H1 (cell line): Measurements from ENCODE around the gene CNPY4. TPM values are rescaled to one million over a fixed set of nuclear protein-coding genes. Genes with fewer than 3 reads are reported as not detected.

ENCODE experiments used
- CTCF ChIA-PET: fragments of 300-600 bp; sonication (Branson Sonifier 250); formaldehyde crosslinking; loops from one replicate; lab custom pipeline; 2021; ENCODE audit not compliant: partially characterized antibody; lab: Charles Lee
- POLR2A ChIA-PET: fragments of 300-600 bp; sonication (Branson Sonifier 250); formaldehyde crosslinking; loops from one replicate; lab custom pipeline; 2021; ENCODE audit warnings: inconsistent platforms; ENCODE audit not compliant: partially characterized antibody; lab: Charles Lee
- DNase-seq, 2 experiments: peaks; one replicate each; pipeline versions ENCODE4 v3.0.0 to v3.0.0-alpha.2; 2010 to 2022; ENCODE audit warnings: low spot score in 2 of 2, low read depth in 1 of 2, mixed read lengths in 1 of 2
- FAIRE-seq: peaks from 2 replicates; lab custom pipeline; 2011; peaks lifted over from hg19 to GRCh38; lab: Jason Lieb, UNC
- H2AFZ ChIP-seq: 2 replicates; pipeline ENCODE4 v1.8.1; 2012; ENCODE audit warnings: low read length, inconsistent platforms
- H2AK5ac ChIP-seq: 2 replicates; pipeline ENCODE4 v1.6.1; 2013; ENCODE audit warnings: low read depth, low read length
- H2BK120ac ChIP-seq: replicated peaks from 2 replicates; pipeline ENCODE3; 2013; ENCODE audit warnings: low read depth, low read length, inconsistent platforms
- H2BK12ac ChIP-seq: 2 replicates; pipeline ENCODE4 v1.6.1; 2013; ENCODE audit warnings: low read depth, low read length
- H2BK15ac ChIP-seq: 2 replicates; pipeline ENCODE4 v1.6.1; 2013; ENCODE audit warnings: low read length
- H2BK20ac ChIP-seq: 2 replicates; pipeline ENCODE4 v1.6.1; 2013; ENCODE audit warnings: low read length
- H2BK5ac ChIP-seq: 2 replicates; pipeline ENCODE4 v1.6.1; 2013; ENCODE audit warnings: low read depth, low read length
- H3K14ac ChIP-seq: 2 replicates; pipeline ENCODE4 v1.6.1; 2013; ENCODE audit warnings: inconsistent platforms; ENCODE audit not compliant: insufficient read length
- H3K18ac ChIP-seq: 2 replicates; pipeline ENCODE4 v1.6.1; 2013; ENCODE audit warnings: low read length; ENCODE audit errors: extremely low read depth
- H3K23ac ChIP-seq: 2 replicates; pipeline ENCODE4 v1.6.1; 2013; ENCODE audit warnings: inconsistent platforms; ENCODE audit not compliant: insufficient read length
- H3K23me2 ChIP-seq: 2 replicates; pipeline ENCODE4 v1.6.1; 2013; ENCODE audit warnings: low read depth, low read length
- H3K27ac ChIP-seq: 2 replicates; pipeline ENCODE4 v1.6.1; 2011; ENCODE audit warnings: low read depth, low read length, inconsistent platforms
- H3K27me3 ChIP-seq, 4 experiments: replicated peaks in 1 of 4; 1 replicate in 1 of 4; 2 replicates in 3 of 4; pipeline versions ENCODE4 v1.6.1 to v1.8.1; 2011 to 2013; ENCODE audit warnings: low read length in 3 of 4, mild to moderate bottlenecking in 3 of 4, inconsistent platforms in 2 of 4, mixed read lengths in 2 of 4, moderate library complexity in 1 of 4; ENCODE audit not compliant: control insufficient read depth in 3 of 4, insufficient read depth in 3 of 4; ENCODE audit errors: extremely low read depth in 1 of 4
- H3K36me3 ChIP-seq, 4 experiments: 2 replicates each; pipeline versions ENCODE4 v1.6.1 to v1.8.1; 2011 to 2013; ENCODE audit warnings: mild to moderate bottlenecking in 4 of 4, low read length in 3 of 4, moderate library complexity in 2 of 4, control low read depth in 1 of 4, inconsistent platforms in 1 of 4; ENCODE audit not compliant: insufficient read depth in 4 of 4, control insufficient read depth in 2 of 4
- H3K4ac ChIP-seq: replicated peaks from 2 replicates; pipeline ENCODE3; 2013; ENCODE audit warnings: low read length, low read depth, mixed read lengths, inconsistent platforms; ENCODE audit not compliant: insufficient read length
- H3K4me1 ChIP-seq, 4 experiments: replicated peaks in 1 of 4; 1 replicate in 1 of 4; 2 replicates in 3 of 4; pipeline versions ENCODE4 v1.6.1 to v1.8.1; 2011 to 2013; ENCODE audit warnings: low read length in 3 of 4, inconsistent platforms in 2 of 4, mixed read lengths in 1 of 4; ENCODE audit not compliant: insufficient read depth in 4 of 4, control insufficient read depth in 3 of 4
- H3K4me2 ChIP-seq, 2 experiments: 2 replicates each; pipeline versions ENCODE4 v1.6.1 to v1.8.1; 2011 to 2013; ENCODE audit warnings: low read depth in 2 of 2, low read length in 2 of 2, control low read depth in 1 of 2, inconsistent platforms in 1 of 2, mild to moderate bottlenecking in 1 of 2; ENCODE audit not compliant: insufficient read depth in 1 of 2
- H3K4me3 ChIP-seq, 4 experiments: fragments of 200-600, 300-600 bp in 1 of 4; sonication (generic), shearing (Covaris generic), sonication (Bioruptor Twin) in 1 of 4; 2 replicates each; pipeline versions ENCODE4 v1.5.1 to v1.8.1; 2011 to 2016; ENCODE audit warnings: low read length in 4 of 4, low read depth in 3 of 4, control low read depth in 2 of 4, inconsistent platforms in 2 of 4, mild to moderate bottlenecking in 2 of 4, mixed read lengths in 1 of 4, moderate library complexity in 1 of 4; ENCODE audit not compliant: insufficient read depth in 2 of 4; ENCODE audit errors: extremely low read depth in 1 of 4
- H3K56ac ChIP-seq: replicated peaks from 2 replicates; pipeline ENCODE3; 2013; ENCODE audit warnings: low read depth, mild to moderate bottlenecking, mixed read lengths, low read length, inconsistent platforms; ENCODE audit not compliant: insufficient read length
- H3K79me1 ChIP-seq: 2 replicates; pipeline ENCODE4 v1.6.1; 2013; ENCODE audit warnings: low read depth, low read length, control low read depth
- H3K79me2 ChIP-seq, 2 experiments: 2 replicates each; pipeline versions ENCODE4 v1.6.1 to v1.8.1; 2012 to 2013; ENCODE audit warnings: low read length in 2 of 2, mild to moderate bottlenecking in 2 of 2, inconsistent platforms in 1 of 2; ENCODE audit not compliant: insufficient read depth in 2 of 2, control insufficient read depth in 1 of 2
- H3K9ac ChIP-seq, 4 experiments: replicated peaks in 1 of 4; 1 replicate in 1 of 4; 2 replicates in 3 of 4; pipeline versions ENCODE4 v1.6.1 to v1.8.1; 2011 to 2013; ENCODE audit warnings: low read depth in 3 of 4, low read length in 3 of 4, control low read depth in 2 of 4, mild to moderate bottlenecking in 2 of 4, moderate library complexity in 2 of 4, inconsistent platforms in 1 of 4; ENCODE audit errors: extremely low read depth in 1 of 4
- H3K9me3 ChIP-seq, 2 experiments: 2 replicates each; pipeline versions ENCODE4 v1.6.1 to v1.8.1; 2012 to 2013; ENCODE audit warnings: mild to moderate bottlenecking in 2 of 2, moderate library complexity in 2 of 2, control low read depth in 1 of 2, inconsistent platforms in 1 of 2, low read depth in 1 of 2, low read length in 1 of 2, mixed read lengths in 1 of 2; ENCODE audit not compliant: insufficient read depth in 2 of 2
- H4K20me1 ChIP-seq, 2 experiments: replicated peaks in 1 of 2; 2 replicates each; pipeline versions ENCODE3 to v1.8.1; 2011 to 2013; ENCODE audit warnings: inconsistent platforms in 2 of 2, low read length in 2 of 2, mild to moderate bottlenecking in 1 of 2; ENCODE audit not compliant: insufficient read depth in 2 of 2, control insufficient read depth in 1 of 2
- H4K5ac ChIP-seq: 2 replicates; pipeline ENCODE4 v1.6.1; 2013; ENCODE audit warnings: low read length, low read depth, mixed read lengths, inconsistent platforms; ENCODE audit not compliant: insufficient read length
- H4K8ac ChIP-seq: 2 replicates; pipeline ENCODE4 v1.8.0; 2013; ENCODE audit warnings: mild to moderate bottlenecking, moderate library complexity, low read length, inconsistent platforms; ENCODE audit not compliant: insufficient read depth; ENCODE audit errors: extremely low read depth
- H4K91ac ChIP-seq: replicated peaks from 2 replicates; pipeline ENCODE3; 2013; ENCODE audit warnings: low read length, mixed read lengths, inconsistent platforms; ENCODE audit not compliant: insufficient read length
- ASH2L ChIP-seq: fragments of 200-600, 300-600 bp; sonication (generic); IDR thresholded peaks from one replicate; pipeline ENCODE4 v1.7.1; 2017; ENCODE audit warnings: low read length
- BRCA1 ChIP-seq: IDR thresholded peaks from 2 replicates; pipeline ENCODE4 v1.6.1; 2012; ENCODE audit warnings: low read depth, low read length, improper control_type of control experiment
- NRF1 ChIP-seq: IDR thresholded peaks from 2 replicates; pipeline ENCODE4 v1.6.1; 2011; ENCODE audit warnings: mild to moderate bottlenecking, low read depth, low read length, improper control_type of control experiment
- SUZ12 ChIP-seq: fragments of 200-600 bp; sonication (generic); IDR thresholded peaks from 2 replicates; pipeline ENCODE4 v1.6.1; 2012; ENCODE audit warnings: mild to moderate bottlenecking, inconsistent platforms, low read length, moderate library complexity, mixed read lengths
- WGBS, 2 experiments: shearing (Covaris generic) in 1 of 2; methylation state at CpG; one replicate each; pipeline versions ENCODE4 v1.1.6 to v1.1.7; 2013 to 2015; ENCODE audit warnings: low lambda C conversion rate in 2 of 2, mixed read lengths in 2 of 2, inconsistent platforms in 1 of 2, low coverage in 1 of 2, missing lambda C conversion rate in 1 of 2; ENCODE audit not compliant: insufficient replicate concordance in 2 of 2, insufficient coverage in 1 of 2, insufficient read length in 1 of 2; ENCODE audit errors: extremely low coverage in 1 of 2, missing lambda C conversion rate in 1 of 2; 5-methylcytosine and 5-hydroxymethylcytosine counted together
- polyA plus RNA-seq, 7 experiments: library from polyadenylated mRNA; depleted of rRNA in 3 of 7; stranded (reverse) in 5 of 7; unstranded in 2 of 7; fragments of >200 nt in 5 of 7; fragments of 200-250 nt in 2 of 7; gene quantifications; 1 replicate in 5 of 7; 2 replicates in 1 of 7; 4 replicates in 1 of 7; pipeline versions ENCODE4 v1.2.1 to v1.2.3, GENCODE V29; 2011 to 2013; ENCODE audit warnings: missing spikeins in 2 of 7, mixed read lengths in 2 of 7
- total RNA-seq: library from RNA; stranded (reverse); fragmentation: NEBNext Ultra II Directional; extraction: Animal tissue kit (Norgen Biotek cat#: 25700); gene quantifications from 2 replicates; pipeline ENCODE4 v1.2.1, GENCODE V29; 2021
- TF ChIP-seq, protein P1 (sequence below), 3 experiments: IDR thresholded peaks; 1 replicate in 2 of 3; 2 replicates in 1 of 3; pipeline versions ENCODE4 v1.5.1 to v1.6.1; 2011; ENCODE audit warnings: low read length in 3 of 3, mild to moderate bottlenecking in 3 of 3, inconsistent platforms in 2 of 3, low read depth in 1 of 3, moderate library complexity in 1 of 3; ENCODE audit not compliant: insufficient read depth in 1 of 3; ENCODE audit errors: control extremely low read depth in 1 of 3
- TF ChIP-seq, protein P2 (sequence below): IDR thresholded peaks from 2 replicates; pipeline ENCODE4 v1.6.1; 2011; ENCODE audit warnings: low read length, improper control_type of control experiment

CNPY4 gene
- total and polyA plus RNA-seq, 2 of the 8 experiments (the other 6 are each of a cell fraction or from before 2014, with no cell fraction given), result 10.2 to 15.3 TPM

GRCh38 chr7:100102950-100103840, 16.2 kb upstream of the CNPY4 start:
- no peak overlapping the region for H3K9ac ChIP-seq
- no peak for TF ChIP-seq ASH2L
- TF ChIP-seq, protein P1, sequence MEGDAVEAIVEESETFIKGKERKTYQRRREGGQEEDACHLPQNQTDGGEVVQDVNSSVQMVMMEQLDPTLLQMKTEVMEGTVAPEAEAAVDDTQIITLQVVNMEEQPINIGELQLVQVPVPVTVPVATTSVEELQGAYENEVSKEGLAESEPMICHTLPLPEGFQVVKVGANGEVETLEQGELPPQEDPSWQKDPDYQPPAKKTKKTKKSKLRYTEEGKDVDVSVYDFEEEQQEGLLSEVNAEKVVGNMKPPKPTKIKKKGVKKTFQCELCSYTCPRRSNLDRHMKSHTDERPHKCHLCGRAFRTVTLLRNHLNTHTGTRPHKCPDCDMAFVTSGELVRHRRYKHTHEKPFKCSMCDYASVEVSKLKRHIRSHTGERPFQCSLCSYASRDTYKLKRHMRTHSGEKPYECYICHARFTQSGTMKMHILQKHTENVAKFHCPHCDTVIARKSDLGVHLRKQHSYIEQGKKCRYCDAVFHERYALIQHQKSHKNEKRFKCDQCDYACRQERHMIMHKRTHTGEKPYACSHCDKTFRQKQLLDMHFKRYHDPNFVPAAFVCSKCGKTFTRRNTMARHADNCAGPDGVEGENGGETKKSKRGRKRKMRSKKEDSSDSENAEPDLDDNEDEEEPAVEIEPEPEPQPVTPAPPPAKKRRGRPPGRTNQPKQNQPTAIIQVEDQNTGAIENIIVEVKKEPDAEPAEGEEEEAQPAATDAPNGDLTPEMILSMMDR (IDR thresholded peaks at IDR 0.05; ENCODE audit: control extremely low read depth in 1 of 3, insufficient read depth in 1 of 3, low read depth in 1 of 3, low read length in 3 of 3), result no peak
- TF ChIP-seq, protein P2, sequence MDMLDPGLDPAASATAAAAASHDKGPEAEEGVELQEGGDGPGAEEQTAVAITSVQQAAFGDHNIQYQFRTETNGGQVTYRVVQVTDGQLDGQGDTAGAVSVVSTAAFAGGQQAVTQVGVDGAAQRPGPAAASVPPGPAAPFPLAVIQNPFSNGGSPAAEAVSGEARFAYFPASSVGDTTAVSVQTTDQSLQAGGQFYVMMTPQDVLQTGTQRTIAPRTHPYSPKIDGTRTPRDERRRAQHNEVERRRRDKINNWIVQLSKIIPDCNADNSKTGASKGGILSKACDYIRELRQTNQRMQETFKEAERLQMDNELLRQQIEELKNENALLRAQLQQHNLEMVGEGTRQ, result no peak
- no peak for TF ChIP-seq NRF1
- TF ChIP-seq BRCA1, result no peak
- no peak for TF ChIP-seq SUZ12

More at GRCh38 chr7:100102950-100103840, 16.2 kb upstream of the CNPY4 start:
- Histone ChIP-seq H3K27me3 (no peaks in the 10 kb centered on the region), H4K8ac (no peak overlapping the region), H3K4me2 (peak overlapping the region in 1 of 2 experiments; percentile 85; a peak in 3 of 4 replicates), H3K27ac (no peak overlapping the region), H3K14ac (no peak overlapping the region), H3K23me2 (no peaks in the 10 kb centered on the region; the same call in 1 of the 2 replicates), H3K4ac (no peak overlapping the region), H3K79me1 (peaks cover 3% of the 10 kb centered on the region), H4K20me1 (peaks cover 7 to 11% of the 10 kb centered on the region in 2 experiments), H2BK12ac (no peak overlapping the region), H2BK20ac (no peak overlapping the region), H2AK5ac (no peak overlapping the region), H4K91ac (no peak overlapping the region), H3K56ac (no peak overlapping the region), H4K5ac (no peak overlapping the region), H3K4me3 (peak overlapping the region; percentile 76 to 97 (median 84); a peak in 6 of 8 replicates), H2AFZ (no peak overlapping the region), H2BK5ac (no peak overlapping the region; the same call in 1 of the 2 replicates), H2BK120ac (no peak overlapping the region), H3K4me1 (peaks cover 0 to 8% (median 3%) of the 10 kb centered on the region in 4 experiments; a peak in 3 of 7 replicates), H3K18ac (no peak overlapping the region), H3K36me3 (peaks cover 22 to 43% (median 34%) of the 10 kb centered on the region in 4 experiments), H3K79me2 (peaks cover 9 to 36% of the 10 kb centered on the region in 2 experiments), H3K9me3 (no peaks in the 10 kb centered on the region), H3K23ac (no peak overlapping the region), H2BK15ac (no peak overlapping the region)
- ChIA-PET CTCF (interaction anchor here (0.8 to 5.9 kb wide), 8 partner anchors 8 to 106 kb away, joined by 3 to 55 read pairs (median 4); no protein-coding TSS in a partner anchor), POLR2A (interaction anchor here (0.7 to 20.0 kb wide), 7 partner anchors 15 to 326 kb away, joined by 3 to 722 read pairs (median 24); partner anchors contain the start of genes CNPY4, COPS6, GAL3ST4 and LAMTOR4)
- FAIRE-seq (no peak), DNase-seq (no peak)
- WGBS, 2 experiments, result 95% methylated on average over 17 of the region's 17 CpGs; no CpG with 5 or more reads in 1 of the 2 experiments
